Stimulated activated naive CD4-positive, alpha-beta T cell treated with Interleukin-2 at 50 U/mL for 16 hours (primary cell): ENCODE data around the gene SNRPD2.
"Not testable (repeated sequence)": the region's sequence is repeated elsewhere in the genome, so short reads cannot be mapped to it uniquely, and the experiment has no call there.

Experiments used
- DNase-seq: peaks from one replicate; lab custom pipeline; 2025; lab: John Stamatoyannopoulos, UW

SNRPD2 gene

DNA sequence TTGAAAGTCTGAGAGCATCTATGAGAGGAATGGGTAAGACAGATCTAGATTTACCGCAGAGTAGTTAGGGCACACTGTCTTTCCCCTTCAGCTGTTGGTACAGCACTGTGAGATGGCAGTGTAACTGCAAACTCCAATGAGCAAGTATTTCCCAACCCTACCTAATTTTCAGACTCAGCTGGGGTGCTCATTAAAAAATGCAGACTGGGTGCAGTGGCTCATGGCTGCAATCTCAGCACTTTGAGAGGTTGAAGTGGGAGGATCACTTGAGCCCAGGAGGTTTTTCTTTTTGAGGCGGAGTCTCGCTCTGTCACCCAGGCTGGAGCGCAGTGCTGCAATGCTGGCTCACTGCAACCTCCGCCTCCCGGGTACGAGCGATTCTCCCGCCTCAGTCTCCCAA is 13.4 kb upstream of the SNRPD2 start:
- no peak for DNase-seq

- DNase-seq = no peak
Measured at GRCh38 chr19:45701676-45702075, 9.9 kb upstream of the SNRPD2 start.

DNA sequence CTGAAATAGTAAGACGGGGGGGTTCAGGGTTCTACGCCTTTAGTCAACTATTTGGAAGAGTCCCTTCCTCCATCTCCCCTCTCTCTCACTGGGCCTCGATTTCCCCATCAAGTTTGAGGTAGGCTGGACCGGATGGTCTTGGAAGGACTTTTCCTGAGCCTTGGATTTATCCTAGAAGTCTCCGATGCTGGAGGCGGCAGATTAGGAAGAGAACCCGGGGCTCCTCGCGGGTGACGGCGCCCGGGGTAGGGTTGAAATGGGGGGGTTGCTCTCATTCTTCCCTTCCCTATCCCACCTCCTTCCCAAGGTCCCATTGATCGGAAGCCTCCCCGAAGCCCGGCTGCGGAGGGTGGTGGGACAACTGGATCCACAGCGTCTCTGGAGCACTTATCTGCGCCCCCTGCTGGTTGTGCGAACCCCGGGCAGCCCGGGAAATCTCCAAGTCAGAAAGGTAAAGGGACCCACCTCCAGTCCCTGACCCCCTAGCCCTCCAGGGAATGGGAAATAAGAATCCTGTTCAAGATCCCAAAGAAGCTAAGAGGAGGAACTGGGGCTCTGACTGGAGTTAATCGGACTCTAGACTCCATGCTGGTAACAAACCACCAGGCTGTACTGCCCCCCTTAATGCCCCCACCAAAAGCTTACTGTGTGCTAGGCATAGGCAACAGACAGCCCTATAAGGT is 1.5 kb upstream of the SNRPD2 start:
- DNase-seq = peak; percentile 71

GRCh38 chr19:45692187-45693105 is 693 bp upstream of the SNRPD2 start, which contains the start of gene QPCTL:
QPCTL (plus strand) TSS chr19:45692666; CDS start chr19:45692704, 38 bp downstream.
- DNase-seq = peak; percentile 100

- DNase-seq = no peak
Measured at GRCh38 chr19:45687599-45687998, 4.2 kb downstream of the SNRPD2 start.

DNA sequence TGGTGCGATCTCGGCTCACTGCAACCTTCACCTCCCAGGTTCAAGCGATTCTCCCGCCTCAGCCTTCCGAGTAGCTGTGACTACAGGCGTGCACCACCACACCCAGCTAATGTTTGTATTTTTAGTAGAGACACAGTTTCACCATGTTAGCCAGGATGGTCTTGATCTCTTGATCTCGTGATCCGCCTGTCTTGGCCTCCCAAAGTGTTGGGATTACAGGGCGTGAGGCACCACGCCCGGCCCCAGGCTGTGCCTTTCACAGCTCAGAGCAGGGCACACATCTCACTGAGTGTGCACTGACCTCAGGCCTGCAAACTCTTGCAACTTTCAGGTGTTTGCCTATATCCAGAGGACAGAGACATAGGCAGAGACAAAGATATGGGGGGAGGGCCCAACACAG is 6.7 kb downstream of the SNRPD2 start:
- DNase-seq = not testable (repeated sequence)

DNA sequence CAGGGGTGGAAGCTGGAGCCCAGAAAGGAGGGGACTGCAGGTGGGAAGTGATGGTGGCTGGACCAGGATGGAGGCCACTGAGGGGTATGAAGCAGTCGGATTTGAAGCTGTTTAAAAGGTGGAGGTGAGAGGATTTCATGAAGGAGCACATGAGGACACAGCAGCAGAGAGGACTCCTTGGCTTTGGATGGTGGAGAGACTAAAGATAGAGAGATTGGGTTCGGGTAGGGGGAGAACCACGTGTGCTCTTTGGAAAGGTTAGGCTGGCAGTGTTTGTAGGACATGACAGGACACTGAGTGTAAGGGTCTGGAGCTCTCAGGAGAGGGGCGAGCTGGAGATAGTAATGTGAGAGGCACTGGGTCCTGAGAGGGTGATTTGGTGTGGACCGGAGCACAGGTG is 8.8 kb downstream of the SNRPD2 start:
- no peak for DNase-seq

GRCh38 chr19:45682117-45682516 is 9.6 kb downstream of the SNRPD2 start:
- DNase-seq = no peak

DNA sequence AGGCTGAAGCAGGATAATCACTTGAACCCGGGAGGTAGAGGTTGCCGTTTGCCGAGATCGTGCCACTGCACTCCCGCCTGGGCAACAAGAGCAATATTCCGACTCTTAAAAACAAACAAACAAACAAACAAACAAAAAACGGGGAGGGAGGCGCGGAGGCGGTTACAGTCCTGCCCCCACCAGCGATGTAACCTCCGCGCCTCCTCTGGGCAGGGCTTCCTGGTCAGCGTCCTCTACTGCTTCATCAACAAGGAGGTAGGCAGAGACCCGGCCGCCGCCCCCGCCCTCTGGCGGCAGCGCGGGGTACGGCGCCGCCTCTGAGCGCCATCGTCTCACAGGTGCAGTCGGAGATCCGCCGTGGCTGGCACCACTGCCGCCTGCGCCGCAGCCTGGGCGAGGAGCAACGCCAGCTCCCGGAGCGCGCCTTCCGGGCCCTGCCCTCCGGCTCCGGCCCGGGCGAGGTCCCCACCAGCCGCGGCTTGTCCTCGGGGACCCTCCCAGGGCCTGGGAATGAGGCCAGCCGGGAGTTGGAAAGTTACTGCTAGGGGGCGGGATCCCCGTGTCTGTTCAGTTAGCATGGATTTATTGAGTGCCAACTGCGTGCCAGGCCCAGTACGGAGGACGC is 10.2 kb downstream of the SNRPD2 start:
- DNase-seq = peak; percentile 75

- DNase-seq = peak; percentile 83
Measured at GRCh38 chr19:45677351-45678230, 14.2 kb downstream of the SNRPD2 start.

GRCh38 chr19:45676851-45677263 is 14.9 kb downstream of the SNRPD2 start:
- DNase-seq = peak; percentile 49

DNA sequence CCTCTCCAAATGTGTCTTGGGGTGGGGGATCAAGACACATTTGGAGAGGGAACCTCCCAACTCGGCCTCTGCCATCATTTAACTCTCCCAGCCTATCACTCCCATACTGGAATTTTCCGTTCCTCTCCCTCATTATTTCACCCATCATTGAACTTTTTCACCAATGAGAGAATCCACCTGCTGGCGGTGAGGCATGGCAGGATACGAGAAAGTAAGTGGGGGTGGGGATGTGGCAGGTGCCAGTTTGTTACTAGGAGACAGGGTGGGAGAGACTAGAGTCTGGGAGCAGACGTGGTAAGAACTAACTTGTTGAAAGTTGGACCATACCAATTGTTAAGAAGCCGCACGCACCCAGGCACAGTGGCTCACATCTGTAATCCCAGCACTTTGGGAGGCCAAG is 16.8 kb downstream of the SNRPD2 start:
- no peak for DNase-seq

GRCh38 chr19:45670670-45671453 is 20.9 kb downstream of the SNRPD2 start:
- peak; percentile 36 for DNase-seq

DNA sequence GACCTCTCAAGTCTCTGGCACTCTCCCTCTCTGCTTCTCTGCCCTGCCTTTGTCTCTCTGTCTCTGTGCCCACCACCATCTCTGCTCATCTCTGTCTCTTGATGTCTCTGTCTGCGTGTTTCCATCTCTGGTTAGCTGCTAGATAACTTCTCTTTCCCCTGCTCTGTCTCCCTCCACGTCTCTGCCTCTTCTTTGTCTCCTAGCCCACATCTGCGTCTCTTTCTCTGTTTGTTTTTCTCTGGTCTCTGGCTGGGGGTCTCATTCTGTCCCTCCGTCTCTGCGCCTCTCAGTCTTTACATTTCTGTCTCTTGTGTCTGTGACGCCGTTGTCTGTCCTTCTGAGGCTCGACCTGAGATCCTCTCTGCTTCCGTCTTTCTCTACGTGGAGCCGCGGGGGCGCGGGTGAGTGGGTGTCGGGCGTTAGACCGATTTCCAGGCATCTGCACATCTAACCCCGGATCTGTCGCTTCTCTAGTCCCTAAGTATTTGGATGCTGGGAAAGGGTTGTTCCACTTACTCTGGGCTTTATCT is 23.3 kb downstream of the SNRPD2 start:
- DNase-seq = peak; percentile 29

DNA sequence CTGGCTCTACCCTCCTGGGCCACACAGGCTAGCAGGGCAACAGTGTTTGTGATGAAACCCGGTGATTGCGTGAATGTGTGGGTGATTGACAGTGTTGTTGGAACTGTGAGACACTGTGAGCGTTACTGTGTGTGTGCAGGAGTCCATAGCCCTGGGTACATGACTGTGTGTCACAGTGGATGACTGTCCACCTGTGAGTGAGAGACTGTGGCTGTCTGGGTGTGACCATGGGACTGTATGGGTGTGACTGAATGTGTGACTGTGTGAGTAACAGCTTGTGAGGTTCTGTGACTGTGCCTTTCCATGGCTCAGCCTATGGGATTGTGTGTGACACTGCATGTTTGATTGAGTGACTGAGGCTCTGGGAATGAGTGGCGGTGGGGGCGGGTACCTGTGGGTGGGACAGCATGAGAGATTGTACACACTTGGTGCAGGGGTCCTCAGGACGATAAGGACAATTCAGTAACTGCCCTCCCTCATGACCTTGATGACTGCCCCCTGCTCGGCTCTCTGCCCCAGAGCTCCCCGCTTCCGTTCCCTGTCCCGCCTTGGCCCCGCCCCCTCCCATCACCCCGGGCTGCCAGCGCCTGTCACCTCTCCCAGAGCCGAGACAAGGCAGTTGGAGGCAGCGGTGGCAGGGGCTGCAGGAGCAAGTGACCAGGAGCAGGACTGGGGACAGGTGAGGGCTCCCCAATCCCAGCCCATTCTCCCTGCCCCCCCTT is 24.0 kb downstream of the SNRPD2 start, which contains the start of gene GIPR:
GIPR (plus strand) TSS at position 602 of the 722 bp plus-strand sequence. CDS start 1,300 bp downstream, outside the sequence.
- peak; percentile 73 for DNase-seq

DNA sequence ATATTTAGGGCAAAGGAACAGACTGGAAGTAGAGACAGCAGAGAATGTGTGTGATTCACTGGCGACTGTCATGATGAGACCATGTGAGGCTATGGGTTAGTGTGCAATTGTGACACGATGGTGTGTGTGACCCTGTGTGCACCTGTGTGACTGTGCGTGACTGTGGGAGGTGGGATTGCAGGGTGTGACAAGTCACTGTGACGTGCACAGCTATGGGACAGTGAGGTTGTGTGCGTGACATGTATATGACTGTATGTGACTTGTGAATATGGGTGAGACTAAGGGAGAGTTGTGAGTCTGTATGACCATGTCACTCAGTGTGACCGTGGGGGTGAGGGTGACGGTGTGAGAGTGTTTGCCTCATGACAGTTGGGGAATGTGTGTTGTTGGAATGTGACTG is 27.2 kb downstream of the SNRPD2 start:
- DNase-seq = no peak

- no peak for DNase-seq
Measured at GRCh38 chr19:45663800-45664199, 28.0 kb downstream of the SNRPD2 start.

- DNase-seq = no peak
Measured at GRCh38 chr19:45660636-45661035, 31.1 kb downstream of the SNRPD2 start.

GRCh38 chr19:45659096-45659729 is 32.5 kb downstream of the SNRPD2 start:
- no peak for DNase-seq
